KMS-11 (cell line): ENCODE data around the gene GGCX.
A peak's percentile ranks its signal among the peaks of the same experiment; 100 is the strongest.

ENCODE experiments used
- H2AFZ ChIP-seq: fragments of 200-600 bp; sonication (generic); 2 replicates; pipeline ENCODE4 v1.6.1; 2016; ENCODE audit warnings: antibody characterized with exemption, mixed run types, low read depth
- H3K27ac ChIP-seq: fragments of 200-600 bp; sonication (generic); 2 replicates; pipeline ENCODE4 v1.6.1; 2016; ENCODE audit warnings: mild to moderate bottlenecking, mixed run types
- H3K27me3 ChIP-seq: fragments of 200-600 bp; sonication (generic); 2 replicates; pipeline ENCODE4 v1.6.1; 2017; ENCODE audit warnings: mild to moderate bottlenecking, low read depth, mixed run types, moderate library complexity; ENCODE audit not compliant: insufficient read depth
- H3K36me3 ChIP-seq: fragments of 200-600 bp; sonication (generic); 2 replicates; pipeline ENCODE4 v1.6.1; 2017; ENCODE audit warnings: mild to moderate bottlenecking, mixed run types; ENCODE audit not compliant: insufficient read depth
- H3K4me1 ChIP-seq: fragments of 200-600 bp; sonication (generic); 2 replicates; pipeline ENCODE4 v1.6.1; 2016; ENCODE audit warnings: mild to moderate bottlenecking, low read depth, mixed run types; ENCODE audit not compliant: poor library complexity, severe bottlenecking
- H3K4me2 ChIP-seq: fragments of 200-600 bp; sonication (generic); 2 replicates; pipeline ENCODE4 v1.7.0; 2016; ENCODE audit warnings: mild to moderate bottlenecking, mixed run types
- H3K4me3 ChIP-seq: fragments of 200-600 bp; sonication (generic); IDR thresholded peaks from 2 replicates; pipeline ENCODE4 v1.6.1; 2017; ENCODE audit warnings: low read depth, low read length, mixed read lengths; ENCODE audit not compliant: insufficient read depth
- H3K79me2 ChIP-seq: fragments of 200-600 bp; sonication (generic); 2 replicates; pipeline ENCODE4 v1.6.1; 2016; ENCODE audit warnings: low read depth, mixed run types; ENCODE audit not compliant: insufficient read depth
- H3K9ac ChIP-seq: fragments of 200-600 bp; sonication (generic); 2 replicates; pipeline ENCODE4 v1.6.1; 2016; ENCODE audit warnings: mild to moderate bottlenecking, mixed run types
- H4K20me1 ChIP-seq: fragments of 200-600 bp; sonication (generic); 2 replicates; pipeline ENCODE4 v1.6.1; 2016; ENCODE audit warnings: mild to moderate bottlenecking, mixed run types; ENCODE audit not compliant: insufficient read depth
- CTCF ChIP-seq: fragments of 200-600 bp; sonication (generic); conservative IDR thresholded peaks from 2 replicates; pipeline ENCODE4 v1.6.1; 2017; ENCODE audit warnings: low read depth, mild to moderate bottlenecking, antibody characterized with exemption, low read length, moderate library complexity, mixed read lengths

Gene GGCX

GRCh38 chr2:85538507-85539360 is 22.6 kb downstream of the GGCX start, which contains the start of gene MAT2A:
Gene MAT2A (plus strand): TSS chr2:85539168. CDS start chr2:85539288, 120 bp downstream.
- Histone ChIP-seq H3K4me2 (peak within 1 kb of the TSS; percentile 97), H3K27me3 (no peaks in the 10 kb centered on the region; the same call in 1 of the 2 replicates), H3K36me3 (peaks cover 37% of the 10 kb centered on the region), H3K4me1 (peaks cover 35% of the 10 kb centered on the region), H3K79me2 (peaks cover 63% of the 10 kb centered on the region), H3K27ac (peak within 1 kb of the TSS; percentile 99), H4K20me1 (peaks cover 38% of the 10 kb centered on the region), H3K9ac (peak within 1 kb of the TSS; percentile 100), H2AFZ (peak within 1 kb of the TSS; percentile 36), H3K4me3 (peak within 1 kb of the TSS; percentile 98)
- TF ChIP-seq CTCF: peak; percentile 68

GRCh38 chr2:85537600-85538506 is 23.4 kb downstream of the GGCX start:
- H3K79me2 ChIP-seq: peaks cover 55% of the 10 kb centered on the region
- H2AFZ ChIP-seq: peak overlapping the region; percentile 36
- H3K4me3 ChIP-seq: peak overlapping the region; percentile 98
- peak overlapping the region; percentile 76 for H3K4me2 ChIP-seq
- peak overlapping the region; percentile 99 for H3K27ac ChIP-seq
- no peaks in the 10 kb centered on the region; the same call in 1 of the 2 replicates for H3K27me3 ChIP-seq
- peaks cover 28% of the 10 kb centered on the region for H3K36me3 ChIP-seq
- peak overlapping the region; percentile 100 for H3K9ac ChIP-seq
- TF ChIP-seq CTCF: no peak
- peaks cover 32% of the 10 kb centered on the region for H3K4me1 ChIP-seq
- peaks cover 32% of the 10 kb centered on the region for H4K20me1 ChIP-seq

GRCh38 chr2:85536479-85536878 is 24.8 kb downstream of the GGCX start:
- Histone ChIP-seq H3K9ac (peak overlapping the region; percentile 100; the same call in 1 of the 2 replicates), H3K79me2 (peaks cover 42% of the 10 kb centered on the region), H3K4me2 (peak overlapping the region; percentile 76), H4K20me1 (peaks cover 18% of the 10 kb centered on the region), H3K27me3 (no peaks in the 10 kb centered on the region; the same call in 1 of the 2 replicates), H3K4me3 (no peak overlapping the region), H2AFZ (no peak overlapping the region), H3K36me3 (peaks cover 15% of the 10 kb centered on the region), H3K4me1 (peaks cover 19% of the 10 kb centered on the region), H3K27ac (peak overlapping the region; percentile 99; the same call in 1 of the 2 replicates)
- TF ChIP-seq CTCF: no peak

- Histone ChIP-seq H3K36me3 (peaks cover 1% of the 10 kb centered on the region; the same call in 1 of the 2 replicates), H3K4me3 (no peak overlapping the region), H3K79me2 (peaks cover 26% of the 10 kb centered on the region), H2AFZ (no peak overlapping the region), H3K4me1 (peaks cover 9% of the 10 kb centered on the region), H4K20me1 (peaks cover 2% of the 10 kb centered on the region), H3K27me3 (no peaks in the 10 kb centered on the region), H3K27ac (no peak overlapping the region), H3K4me2 (no peak overlapping the region), H3K9ac (no peak overlapping the region)
- no peak for TF ChIP-seq CTCF
Observed at GRCh38 chr2:85534881-85535280, 26.4 kb downstream of the GGCX start.
